HG02840 (cell line): ENCODE data around the gene PTGES3L.
"Not testable (repeated sequence)": the region's sequence is repeated elsewhere in the genome, so short reads cannot be mapped to it uniquely, and the experiment has no call there.

ENCODE experiments used
- ATAC-seq: cut with Tn5 transposase; IDR thresholded peaks from one replicate; pipeline ENCODE4 v1.9.1; 2021; ENCODE audit warnings: mild to moderate bottlenecking, moderate library complexity, moderate number of reproducible peaks; ENCODE audit not compliant: unreplicated experiment, low FRiP score

Gene PTGES3L

DNA sequence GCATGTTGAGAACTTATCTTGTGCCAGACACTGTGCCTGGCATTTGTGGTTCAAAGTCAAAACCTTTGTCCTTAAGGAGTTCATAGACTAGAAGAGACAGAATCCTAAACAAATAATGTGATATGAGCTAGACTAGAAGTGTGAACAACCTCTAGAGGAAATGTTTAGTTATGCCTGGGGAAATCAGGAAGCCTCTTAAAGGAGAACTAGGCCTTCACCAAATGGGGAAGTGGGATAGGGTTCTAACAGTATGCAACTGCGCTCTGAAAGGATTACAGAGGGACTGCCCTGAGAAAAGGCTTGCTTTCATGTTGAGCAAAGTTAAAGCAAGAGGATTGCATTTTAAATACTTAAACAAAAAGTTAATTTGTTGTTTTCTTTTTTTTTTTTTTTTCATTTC is 5.3 kb upstream of the PTGES3L start:
- no peak for ATAC-seq

DNA sequence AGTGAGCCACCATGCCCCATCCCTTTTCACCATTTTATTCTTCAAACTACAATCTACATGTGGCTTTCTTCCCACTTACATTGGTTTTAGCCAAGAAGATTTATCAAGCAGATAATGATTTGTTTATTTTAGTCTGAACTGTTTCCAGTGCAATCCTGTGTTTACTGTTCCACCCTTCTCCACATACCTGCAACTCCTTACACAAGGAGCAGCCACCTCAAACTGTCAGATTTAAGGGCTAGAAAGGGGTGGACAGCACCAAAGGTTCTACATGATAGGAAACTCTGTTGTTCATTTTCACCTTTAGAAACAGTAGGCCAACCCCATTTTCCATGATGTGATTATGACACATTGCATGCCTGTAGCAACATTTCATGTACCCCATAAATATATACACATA is 2.4 kb upstream of the PTGES3L start:
- ATAC-seq, result no peak

DNA sequence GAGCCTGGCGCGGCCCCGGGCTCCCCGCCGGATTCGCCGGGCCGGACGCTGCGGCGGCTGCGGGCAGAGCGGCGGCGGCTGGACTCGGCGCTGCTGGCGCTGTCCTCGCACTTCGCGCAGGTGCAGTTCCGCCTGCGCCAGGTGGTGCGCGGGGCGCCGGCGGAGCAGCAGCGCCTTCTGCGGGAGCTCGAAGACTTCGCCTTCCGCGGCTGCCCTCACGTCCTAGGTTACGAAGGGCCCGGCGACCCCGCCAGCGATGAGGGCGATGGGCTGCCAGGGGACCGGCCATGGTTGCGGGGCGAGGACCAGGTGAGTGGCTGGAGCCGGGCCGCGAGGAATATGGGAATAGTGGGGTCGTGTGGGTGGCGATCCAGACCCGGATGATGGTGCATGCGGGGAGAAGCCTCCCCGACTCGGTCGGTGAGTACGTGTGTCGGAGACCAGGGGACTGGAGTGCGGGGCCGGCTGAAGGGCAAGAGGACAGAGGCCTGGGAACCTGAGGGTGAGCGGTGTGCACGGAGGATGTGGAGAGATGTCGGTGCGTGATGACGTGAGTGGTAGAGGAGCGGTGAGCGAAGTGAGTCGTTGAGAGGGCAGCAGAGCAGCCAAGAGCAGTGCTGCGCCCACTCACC is 1.0 kb upstream of the PTGES3L start:
- ATAC-seq, result peak; percentile 33

DNA sequence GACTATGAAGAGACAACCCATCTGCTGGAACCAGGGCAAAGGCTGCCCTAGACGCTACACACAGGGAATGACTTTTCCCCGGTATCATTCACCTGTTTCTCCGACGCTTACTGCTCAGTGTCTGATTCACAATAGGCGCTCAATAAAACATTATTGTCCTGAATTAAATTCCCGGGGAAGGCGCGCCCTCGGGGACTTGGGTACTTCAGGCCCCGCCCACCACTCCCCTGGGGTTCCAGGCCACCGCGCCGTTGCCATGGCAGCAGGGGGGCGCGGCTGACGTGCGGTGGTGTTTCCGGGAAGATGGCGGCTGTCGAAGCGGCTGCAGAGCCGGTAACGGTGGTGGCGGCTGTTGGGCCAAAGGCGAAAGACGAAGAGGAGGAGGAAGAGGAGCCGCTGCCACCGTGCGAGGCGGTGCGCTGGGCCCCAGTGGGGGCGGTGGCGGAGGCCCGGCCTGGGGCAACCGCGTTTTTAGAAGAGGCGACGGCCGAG is 440 bp upstream of the PTGES3L start, which contains the start of gene RUNDC1:
RUNDC1 (plus strand) TSS at position 292 of the 492 bp plus-strand sequence; CDS start at position 304, 12 bp downstream.
- peak; percentile 58 for ATAC-seq

DNA sequence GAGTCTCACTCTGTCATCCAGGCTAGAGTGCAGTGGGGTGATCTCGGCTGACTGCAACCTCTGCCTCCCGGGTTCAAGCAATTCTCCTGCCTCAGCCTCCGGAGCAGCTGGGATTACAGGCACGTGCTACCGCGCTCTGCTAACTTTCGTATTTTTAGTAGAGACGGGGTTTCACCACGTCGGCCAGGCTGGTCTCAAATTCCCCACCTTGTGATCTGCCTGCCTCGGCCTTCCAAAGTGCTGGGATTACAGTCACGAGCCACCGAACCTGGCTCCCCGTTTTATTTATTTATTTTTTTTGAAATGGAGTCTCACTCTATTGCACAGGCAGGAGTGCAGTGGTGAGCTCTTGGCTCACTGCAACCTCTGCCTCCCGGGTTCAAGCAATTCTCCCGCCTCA is 4.2 kb downstream of the PTGES3L start:
- not testable (repeated sequence) for ATAC-seq

DNA sequence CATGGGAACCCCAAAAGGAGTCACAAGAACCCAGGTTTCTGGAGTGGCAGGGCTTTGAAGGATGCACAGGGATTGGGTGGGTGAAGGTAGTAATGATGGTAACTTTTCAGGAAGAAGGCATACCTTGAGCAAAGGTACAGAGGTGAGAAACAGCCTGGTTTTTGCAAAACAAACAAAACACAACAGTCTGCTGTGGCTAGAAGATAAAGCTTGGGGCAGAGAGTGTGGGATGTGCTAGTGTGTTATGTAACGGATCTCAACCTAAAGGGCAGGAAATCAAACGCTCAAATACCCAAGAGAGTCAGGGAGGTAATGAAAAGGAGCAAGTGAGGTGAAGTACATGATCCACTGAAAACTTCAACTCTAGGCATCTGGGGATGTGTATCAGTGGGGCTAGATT is 4.6 kb downstream of the PTGES3L start:
- no peak for ATAC-seq

DNA sequence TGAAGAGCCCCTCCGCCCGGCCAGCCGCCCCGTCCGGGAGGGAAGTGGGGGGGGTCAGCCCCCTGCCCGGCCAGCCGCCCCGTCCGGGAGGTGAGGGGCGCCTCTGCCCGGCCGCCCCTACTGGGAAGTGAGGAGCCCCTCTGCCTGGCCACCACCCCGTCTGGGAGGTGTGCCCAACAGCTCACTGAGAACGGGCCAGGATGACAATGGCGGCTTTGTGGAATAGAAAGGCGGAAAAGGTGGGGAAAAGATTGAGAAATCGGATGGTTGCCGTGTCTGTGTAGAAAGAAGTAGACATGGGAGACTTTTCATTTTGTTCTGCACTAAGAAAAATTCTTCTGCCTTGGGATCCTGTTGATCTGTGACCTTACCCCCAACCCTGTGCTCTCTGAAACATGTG is 6.6 kb downstream of the PTGES3L start:
- not testable (repeated sequence) for ATAC-seq

DNA sequence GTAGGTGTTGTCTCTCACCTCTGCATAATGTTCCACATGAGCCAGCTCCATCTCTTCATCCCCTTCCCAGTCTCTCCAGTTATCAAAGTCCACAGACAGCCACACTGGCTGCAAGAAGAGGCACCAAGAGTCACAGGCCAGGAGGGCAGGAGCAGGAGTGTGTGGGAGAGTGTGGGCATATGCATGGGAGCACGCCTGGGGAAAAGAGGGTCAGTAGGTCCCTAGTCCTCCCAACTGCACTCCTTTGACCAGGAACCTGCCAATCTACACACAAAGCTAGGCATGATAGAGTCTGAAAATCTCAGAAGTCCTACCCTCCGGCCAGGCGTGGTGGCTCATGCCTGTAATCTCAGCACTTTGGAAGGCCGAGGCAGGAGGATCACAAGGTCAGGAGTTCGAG is 8.3 kb downstream of the PTGES3L start:
- ATAC-seq, result no peak

DNA sequence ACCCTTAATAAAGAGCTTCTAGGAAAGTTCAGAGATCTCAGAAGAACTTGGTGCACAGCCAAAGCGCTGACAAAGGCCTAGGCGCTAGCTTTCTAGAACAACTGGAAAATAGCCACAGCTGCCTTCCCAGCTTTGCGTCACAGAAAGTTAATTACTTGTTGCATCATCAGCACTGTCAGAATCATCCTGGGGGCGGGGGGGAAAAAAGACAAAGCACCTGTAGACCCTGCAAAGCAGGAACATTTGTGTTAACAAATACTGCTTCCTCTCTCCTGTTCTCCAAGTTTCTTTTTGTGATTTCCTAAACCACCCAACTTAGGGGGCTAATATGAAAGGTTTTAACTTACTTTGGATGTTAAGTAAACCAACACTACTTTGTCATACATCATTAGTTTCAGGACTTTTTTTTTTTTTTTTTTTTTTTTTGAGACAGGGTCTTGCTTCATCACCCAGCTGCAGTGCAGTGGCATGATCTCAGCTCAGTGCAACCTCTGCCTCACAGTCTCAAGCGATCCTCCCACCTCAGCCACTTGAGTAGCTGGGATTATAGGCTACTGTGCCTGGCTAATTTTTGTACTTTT is 10.8 kb downstream of the PTGES3L start:
- ATAC-seq, result no peak

DNA sequence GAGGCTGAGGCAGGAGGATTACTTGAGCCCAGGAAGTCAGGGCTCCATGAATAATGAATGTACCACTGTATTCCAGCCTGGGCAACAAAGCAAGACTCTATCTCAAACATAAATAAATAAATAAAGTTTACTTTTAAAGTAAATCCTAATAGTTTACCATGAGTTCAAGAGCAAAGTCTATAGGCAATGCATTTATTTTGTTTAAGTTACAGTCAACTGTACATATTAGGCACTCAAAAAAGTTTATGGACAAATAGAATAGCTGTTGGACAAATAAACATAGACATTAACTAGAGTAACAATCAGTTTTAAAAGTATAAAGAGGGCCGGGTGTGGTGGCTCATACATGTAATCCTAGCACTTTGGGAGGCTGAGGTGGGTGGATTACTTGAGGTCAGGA is 12.0 kb downstream of the PTGES3L start:
- ATAC-seq, result no peak

DNA sequence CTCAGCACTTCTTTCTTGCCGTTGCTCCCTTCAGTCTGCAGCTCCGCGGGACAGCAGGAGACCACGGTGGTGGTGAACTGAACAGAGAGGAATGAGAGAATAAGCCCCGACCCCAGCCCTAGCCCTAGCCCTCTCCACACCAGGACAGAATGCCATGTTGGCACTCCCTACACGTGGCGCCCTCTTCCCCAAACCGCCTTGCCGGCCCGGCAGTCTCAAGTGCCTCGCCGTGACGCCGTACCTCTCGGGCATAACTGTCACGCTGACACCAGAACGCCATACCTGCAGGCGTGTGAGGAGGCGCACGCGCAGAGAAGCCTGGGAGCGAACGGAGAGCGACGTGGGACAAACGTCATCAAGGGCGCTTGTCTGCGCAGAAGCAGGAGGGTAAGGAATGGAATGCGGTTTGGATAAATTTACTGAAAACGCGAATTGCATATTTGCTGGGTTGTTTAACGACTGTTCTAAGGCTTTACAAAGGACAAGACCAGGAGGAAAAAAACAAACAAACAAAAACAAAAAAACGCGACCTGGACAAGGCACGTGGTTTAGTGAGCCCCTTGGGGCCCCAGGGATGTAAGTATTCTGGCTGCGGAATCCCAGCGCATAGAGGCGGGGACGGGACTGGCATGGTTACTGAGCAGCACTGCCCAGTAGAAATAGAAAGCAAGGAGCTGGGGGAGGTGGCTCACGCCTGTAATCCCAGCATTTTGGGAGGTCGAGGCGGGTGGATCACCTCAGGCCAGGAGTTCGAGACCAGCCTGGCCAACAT is 15.5 kb downstream of the PTGES3L start, which contains the start of gene AARSD1:
AARSD1 (minus strand) TSS at position 294 of the 772 bp plus-strand sequence; CDS start at position 280, 14 bp downstream.
- peak; percentile 82 for ATAC-seq

DNA sequence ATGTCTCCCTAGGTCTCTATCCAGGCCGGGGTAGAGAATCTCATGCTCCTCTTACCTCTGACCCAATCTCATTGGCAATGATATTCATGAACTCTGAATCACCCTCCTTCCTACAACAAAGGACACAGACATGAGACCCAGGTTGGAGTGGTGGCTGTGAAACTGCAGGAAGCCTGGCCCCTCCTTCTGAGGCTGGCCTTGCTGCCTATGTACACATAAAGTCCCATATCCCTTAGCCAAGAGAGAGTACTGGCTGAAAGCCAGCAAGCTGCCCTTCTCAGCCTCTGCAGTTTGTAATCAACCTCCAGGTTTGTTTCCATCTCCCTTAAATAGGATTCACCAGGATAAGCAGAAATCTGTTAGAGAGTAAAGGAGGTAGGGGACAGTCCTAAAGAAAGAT is 26.2 kb downstream of the PTGES3L start:
- no peak for ATAC-seq

DNA sequence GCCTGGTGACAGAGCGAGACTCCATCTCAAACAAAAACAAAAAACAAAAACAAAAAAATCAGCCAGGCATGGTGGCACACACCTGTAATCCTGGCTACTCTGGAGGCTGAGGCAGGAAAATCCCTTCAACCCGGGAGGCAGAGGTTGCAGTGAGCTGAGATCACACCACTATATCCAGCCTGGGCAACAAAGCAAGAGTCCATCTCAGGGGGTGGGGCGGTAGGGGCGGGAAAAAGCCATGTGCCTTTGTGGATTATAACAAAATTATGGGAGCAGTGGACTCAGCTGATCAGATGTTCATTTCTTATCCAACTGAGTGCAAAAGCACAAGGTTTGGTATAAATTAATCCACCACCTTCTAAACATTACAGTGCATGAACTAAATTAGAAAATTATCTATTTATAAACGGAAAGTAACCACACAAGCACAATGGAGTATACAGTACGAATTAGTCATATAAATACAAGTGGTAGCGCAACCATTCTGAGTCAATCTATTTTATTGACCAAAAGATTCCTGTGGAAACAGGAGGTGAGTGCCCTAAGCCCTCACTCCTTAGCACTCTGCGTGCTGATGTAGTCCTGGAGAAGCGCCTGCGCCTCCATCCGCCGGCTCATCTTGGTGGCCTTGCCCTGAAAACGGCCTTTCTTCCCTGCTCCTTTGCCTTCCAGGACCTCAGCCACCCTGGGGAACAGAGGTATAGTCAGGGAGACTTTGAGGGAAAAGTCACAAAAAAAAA is 29.7 kb downstream of the PTGES3L start:
- no peak for ATAC-seq

DNA sequence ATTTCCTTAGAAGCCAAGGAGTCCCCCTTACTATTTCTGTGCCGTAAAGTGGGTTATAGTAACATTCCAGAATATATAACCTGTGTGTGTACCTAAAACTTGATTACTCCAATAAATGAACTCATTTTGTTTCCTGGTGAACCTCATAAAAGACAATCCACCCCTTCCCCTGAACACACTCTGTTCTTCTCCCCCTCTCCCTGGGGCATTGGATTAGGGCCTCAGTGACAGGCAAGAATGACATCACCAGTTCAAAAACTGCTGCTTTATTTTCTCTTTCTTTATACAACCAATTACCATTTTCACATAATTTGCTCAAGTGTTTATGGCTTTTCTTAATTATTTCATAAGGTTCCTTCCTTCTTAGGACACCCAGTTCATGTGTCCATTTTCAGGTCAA is 33.1 kb downstream of the PTGES3L start:
- ATAC-seq, result no peak

DNA sequence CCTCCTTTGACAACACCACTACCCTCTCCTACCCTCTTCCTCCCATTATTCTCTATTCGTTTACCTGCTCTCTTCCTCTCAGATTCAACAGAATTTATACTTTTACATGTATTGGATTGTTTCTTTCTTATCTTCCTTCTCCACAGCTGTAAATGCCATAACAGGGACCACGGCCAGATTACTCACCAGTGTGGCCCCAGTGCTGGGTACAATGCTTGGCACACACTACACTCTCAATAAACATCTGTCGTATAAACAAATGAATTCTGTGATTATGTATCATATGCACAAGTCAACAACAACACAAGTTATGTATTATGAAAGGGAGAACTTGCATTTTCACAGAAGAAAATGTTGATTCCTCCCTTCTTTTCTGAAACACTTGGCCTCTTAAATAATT is 35.7 kb downstream of the PTGES3L start:
- ATAC-seq, result no peak

DNA sequence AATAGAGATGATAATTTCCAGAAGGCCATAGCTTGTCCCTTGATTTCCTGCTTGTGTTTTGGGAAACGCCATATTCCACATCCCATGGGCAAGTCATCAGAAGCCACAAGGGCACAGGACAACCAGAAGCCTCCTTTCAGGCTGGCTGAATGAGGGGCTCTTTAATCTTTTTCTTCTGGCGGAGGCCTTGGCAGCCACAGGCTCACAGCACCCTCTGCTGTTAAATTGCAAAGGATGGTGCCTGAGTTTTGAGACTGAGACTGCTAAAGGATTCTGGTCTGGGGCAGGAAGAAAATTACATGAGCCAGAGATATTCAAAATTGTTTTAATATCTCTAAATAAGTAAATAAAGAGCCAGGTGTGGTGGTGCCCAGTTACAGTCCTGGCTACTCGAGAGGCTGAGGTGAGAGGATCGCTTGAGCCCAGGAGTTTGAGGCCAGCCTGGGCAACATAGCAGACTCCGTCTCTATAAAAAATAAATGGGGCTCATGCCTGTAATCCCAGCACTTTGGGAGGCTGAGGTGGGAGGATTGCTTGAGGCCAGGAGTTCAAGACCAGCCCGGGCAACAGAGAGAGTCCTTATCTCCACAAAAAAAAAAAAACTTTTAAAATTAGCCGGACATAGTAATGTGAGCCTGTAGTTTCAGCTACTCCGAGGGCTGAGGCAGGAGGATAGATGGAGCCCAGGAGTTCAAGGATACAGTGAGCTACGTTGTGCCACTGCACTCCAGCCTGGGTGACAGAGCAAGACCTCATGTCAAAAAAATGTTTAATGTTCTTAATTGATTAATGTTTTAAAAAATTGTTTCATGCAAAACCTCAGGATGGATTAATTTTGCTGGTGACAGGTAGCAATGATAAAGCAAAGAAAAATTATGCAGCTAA is 41.9 kb downstream of the PTGES3L start:
- ATAC-seq, result no peak

DNA sequence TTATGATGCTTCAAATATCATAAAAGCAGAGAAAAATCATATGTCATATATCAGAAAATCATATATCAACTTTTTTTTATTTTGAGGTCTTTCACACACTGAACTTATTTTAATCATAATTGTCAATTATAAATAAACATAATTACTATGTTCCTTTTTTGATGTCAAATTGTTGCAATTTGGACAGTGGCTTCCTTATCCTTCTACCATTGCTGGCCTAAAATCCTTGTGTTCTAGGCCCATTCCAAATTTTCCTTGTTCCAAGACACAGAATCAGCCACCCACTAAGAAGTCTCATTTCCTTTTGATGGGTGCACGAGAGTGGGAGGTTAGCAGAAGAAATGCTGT is 50.4 kb downstream of the PTGES3L start:
- no peak for ATAC-seq

DNA sequence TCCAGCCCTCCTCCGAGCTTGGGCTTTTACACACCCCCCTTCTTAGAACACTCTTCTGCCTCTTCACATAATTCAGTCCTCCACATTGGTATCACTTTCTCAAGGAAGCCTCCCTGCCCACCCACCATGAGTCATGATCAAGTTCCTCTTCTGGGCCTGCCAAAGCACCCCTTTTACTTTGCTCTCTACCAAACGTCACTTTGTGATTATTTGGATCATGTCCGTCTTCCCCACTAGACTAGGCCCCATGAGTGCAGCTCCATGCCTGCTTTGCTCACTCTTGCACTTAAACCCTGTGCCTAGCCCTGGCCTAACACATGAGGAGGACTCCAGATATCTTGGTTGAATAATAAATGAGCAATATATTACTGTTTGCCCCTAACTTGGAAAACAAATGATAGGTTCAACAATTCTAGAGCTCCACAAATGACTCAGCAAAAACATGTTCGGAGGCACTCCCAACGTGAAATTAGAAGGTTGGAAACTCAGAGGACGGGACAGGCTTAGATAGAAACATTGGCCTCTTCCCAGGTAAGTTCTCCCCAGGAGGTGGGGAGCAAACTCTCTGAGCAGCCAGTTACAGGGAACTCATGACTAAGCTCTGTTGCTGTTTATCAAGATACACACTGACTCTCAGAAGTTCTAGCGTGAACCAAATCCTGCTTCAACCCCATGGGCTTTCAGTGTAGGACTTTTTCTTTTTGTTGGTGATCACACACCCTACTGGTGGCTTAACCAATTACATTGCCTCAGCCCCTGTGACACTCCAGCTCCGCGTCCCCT is 51.0 kb downstream of the PTGES3L start:
- no peak for ATAC-seq

DNA sequence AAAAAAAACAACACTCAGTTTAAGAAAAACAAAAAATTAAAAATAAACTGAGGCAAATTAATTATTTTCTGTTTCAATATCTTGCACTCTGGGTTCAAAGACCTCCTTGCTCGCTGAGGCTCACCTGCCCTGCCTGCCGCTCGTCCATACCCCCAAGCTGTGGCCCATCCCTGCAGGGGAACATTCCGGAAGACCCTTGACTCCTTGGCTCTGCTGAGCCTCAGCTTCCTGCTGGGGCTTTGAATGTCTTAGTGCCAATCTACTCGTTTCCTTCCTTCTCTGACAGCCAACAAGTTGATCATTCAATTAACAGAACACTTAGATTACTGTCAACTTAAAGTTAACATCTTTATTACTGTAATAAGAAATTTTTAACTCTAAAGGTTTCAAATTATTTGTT is 55.0 kb downstream of the PTGES3L start:
- ATAC-seq, result no peak
